BLaER1 (cell line): ENCODE data around the gene CYS1.

Experiments used
- H3K27ac ChIP-seq: shearing (Covaris generic); formaldehyde crosslinking; 2 replicates; pipeline ENCODE4 v1.8.1; 2022
- H3K27me3 ChIP-seq: shearing (Covaris generic); formaldehyde crosslinking; 2 replicates; pipeline ENCODE4 v1.8.1; 2022
- H3K36me3 ChIP-seq: shearing (Covaris generic); formaldehyde crosslinking; 2 replicates; pipeline ENCODE4 v1.8.1; 2022
- H3K4me1 ChIP-seq: shearing (Covaris generic); formaldehyde crosslinking; 2 replicates; pipeline ENCODE4 v1.8.1; 2022
- H3K4me2 ChIP-seq: shearing (Covaris generic); formaldehyde crosslinking; 2 replicates; pipeline ENCODE4 v1.8.1; 2022
- H3K4me3 ChIP-seq: shearing (Covaris generic); formaldehyde crosslinking; 2 replicates; pipeline ENCODE4 v1.8.1; 2022
- H3K9ac ChIP-seq: shearing (Covaris generic); formaldehyde crosslinking; 2 replicates; pipeline ENCODE4 v1.8.1; 2022
- H3K9me3 ChIP-seq: shearing (Covaris generic); formaldehyde crosslinking; 2 replicates; pipeline ENCODE4 v1.8.1; 2022
- H4K20me1 ChIP-seq: shearing (Covaris generic); formaldehyde crosslinking; 2 replicates; pipeline ENCODE4 v1.8.1; 2022
- Cebpa-rat ChIP-seq: shearing (Covaris generic); IDR thresholded peaks from 2 replicates; pipeline ENCODE4 v1.8.1; 2022

The CYS1 gene

GRCh38 chr2:10043906-10044601 lies 36.2 kb downstream of the CYS1 start:
- Histone ChIP-seq H3K27me3 (no peaks in the 10 kb centered on the region), H3K9me3 (peaks cover 19% of the 10 kb centered on the region), H3K27ac (peak overlapping the region; percentile 98), H3K4me2 (peak overlapping the region; percentile 94), H3K9ac (peak overlapping the region; percentile 95), H3K4me3 (peak overlapping the region; percentile 81), H3K4me1 (peaks cover 48% of the 10 kb centered on the region), H4K20me1 (peaks cover 48% of the 10 kb centered on the region), H3K36me3 (peaks cover 37% of the 10 kb centered on the region)
- no peak for TF ChIP-seq Cebpa-rat

- H3K9me3 ChIP-seq: peaks cover 19% of the 10 kb centered on the region
- peak within 1 kb of the TSS; percentile 95 for H3K9ac ChIP-seq
Measured at GRCh38 chr2:10043256-10043905, 36.8 kb downstream of the CYS1 start, which contains the start of gene KLF11. KLF11 (plus strand) TSS chr2:10043550; CDS start chr2:10043717, 167 bp downstream.

GRCh38 chr2:10042301-10043161 lies 37.7 kb downstream of the CYS1 start:
- H3K27ac ChIP-seq: no peak overlapping the region
- peak overlapping the region; percentile 48 for H3K4me2 ChIP-seq
- H3K4me3 ChIP-seq: peak overlapping the region; percentile 36; the same call in 1 of the 2 replicates
- H3K9ac ChIP-seq: no peak overlapping the region
- peaks cover 19% of the 10 kb centered on the region for H3K9me3 ChIP-seq
- H4K20me1 ChIP-seq: peaks cover 34% of the 10 kb centered on the region
- H3K4me1 ChIP-seq: peaks cover 45% of the 10 kb centered on the region
- no peaks in the 10 kb centered on the region for H3K27me3 ChIP-seq
- TF ChIP-seq Cebpa-rat: no peak
- H3K36me3 ChIP-seq: peaks cover 24% of the 10 kb centered on the region

More at GRCh38 chr2:10043256-10043905, 36.8 kb downstream of the CYS1 start, which contains the start of gene KLF11:
- Histone ChIP-seq H3K36me3 (peaks cover 32% of the 10 kb centered on the region), H3K27ac (peak within 1 kb of the TSS; percentile 98), H3K4me2 (peak within 1 kb of the TSS; percentile 94), H4K20me1 (peaks cover 42% of the 10 kb centered on the region), H3K4me3 (peak within 1 kb of the TSS; percentile 81), H3K27me3 (no peaks in the 10 kb centered on the region), H3K4me1 (peaks cover 45% of the 10 kb centered on the region)
- TF ChIP-seq Cebpa-rat: no peak

GRCh38 chr2:10041711-10042110 lies 38.5 kb downstream of the CYS1 start:
- H4K20me1 ChIP-seq: peaks cover 26% of the 10 kb centered on the region
- H3K9ac ChIP-seq: no peak overlapping the region
- peaks cover 16% of the 10 kb centered on the region for H3K36me3 ChIP-seq
- no peaks in the 10 kb centered on the region for H3K27me3 ChIP-seq
- H3K4me3 ChIP-seq: no peak overlapping the region
- H3K4me2 ChIP-seq: no peak overlapping the region
- no peak for TF ChIP-seq Cebpa-rat
- peaks cover 38% of the 10 kb centered on the region for H3K4me1 ChIP-seq
- peaks cover 19% of the 10 kb centered on the region for H3K9me3 ChIP-seq
- no peak overlapping the region for H3K27ac ChIP-seq

GRCh38 chr2:10039658-10040410 lies 40.4 kb downstream of the CYS1 start:
- TF ChIP-seq Cebpa-rat: no peak
- H3K4me1 ChIP-seq: peaks cover 38% of the 10 kb centered on the region
- no peak overlapping the region for H3K4me2 ChIP-seq
- H3K27ac ChIP-seq: no peak overlapping the region
- no peak overlapping the region for H3K9ac ChIP-seq
- H3K36me3 ChIP-seq: no peaks in the 10 kb centered on the region
- H3K4me3 ChIP-seq: no peak overlapping the region
- H4K20me1 ChIP-seq: peaks cover 7% of the 10 kb centered on the region
- no peaks in the 10 kb centered on the region for H3K27me3 ChIP-seq
- H3K9me3 ChIP-seq: peaks cover 19% of the 10 kb centered on the region

- Histone ChIP-seq H3K4me3 (no peak overlapping the region), H3K9ac (no peak overlapping the region), H4K20me1 (no peaks in the 10 kb centered on the region), H3K36me3 (no peaks in the 10 kb centered on the region), H3K27me3 (no peaks in the 10 kb centered on the region), H3K9me3 (peaks cover 19% of the 10 kb centered on the region), H3K27ac (no peak overlapping the region), H3K4me2 (0 out of 2 replicates have a peak overlapping the region, but pooled peaks have one; percentile 1), H3K4me1 (peaks cover 32% of the 10 kb centered on the region)
- no peak for TF ChIP-seq Cebpa-rat
Measured at GRCh38 chr2:10038716-10039115, 41.5 kb downstream of the CYS1 start.

GRCh38 chr2:10038123-10038522 lies 42.1 kb downstream of the CYS1 start:
- Histone ChIP-seq H3K9me3 (peaks cover 19% of the 10 kb centered on the region), H3K9ac (no peak overlapping the region), H3K36me3 (no peaks in the 10 kb centered on the region), H3K4me2 (0 out of 2 replicates have a peak overlapping the region, but pooled peaks have one; percentile 1), H3K4me1 (peaks cover 32% of the 10 kb centered on the region), H3K27me3 (no peaks in the 10 kb centered on the region), H4K20me1 (no peaks in the 10 kb centered on the region), H3K27ac (no peak overlapping the region), H3K4me3 (no peak overlapping the region)
- TF ChIP-seq Cebpa-rat: no peak

- H4K20me1 ChIP-seq: no peaks in the 10 kb centered on the region
- peaks cover 34% of the 10 kb centered on the region for H3K4me1 ChIP-seq
- H3K9ac ChIP-seq: peak overlapping the region; percentile 38; the same call in 1 of the 2 replicates
- no peak overlapping the region for H3K4me3 ChIP-seq
- peaks cover 3% of the 10 kb centered on the region; the same call in 1 of the 2 replicates for H3K9me3 ChIP-seq
- 0 out of 2 replicates have a peak overlapping the region, but pooled peaks have one; percentile 41 for H3K27ac ChIP-seq
- no peak for TF ChIP-seq Cebpa-rat
- no peaks in the 10 kb centered on the region for H3K36me3 ChIP-seq
- no peaks in the 10 kb centered on the region for H3K27me3 ChIP-seq
- H3K4me2 ChIP-seq: peak overlapping the region; percentile 37
Measured at GRCh38 chr2:10036095-10036884, 43.9 kb downstream of the CYS1 start.
